ENCODE measurements around the gene ATOH8.

Gene ATOH8

DNA sequence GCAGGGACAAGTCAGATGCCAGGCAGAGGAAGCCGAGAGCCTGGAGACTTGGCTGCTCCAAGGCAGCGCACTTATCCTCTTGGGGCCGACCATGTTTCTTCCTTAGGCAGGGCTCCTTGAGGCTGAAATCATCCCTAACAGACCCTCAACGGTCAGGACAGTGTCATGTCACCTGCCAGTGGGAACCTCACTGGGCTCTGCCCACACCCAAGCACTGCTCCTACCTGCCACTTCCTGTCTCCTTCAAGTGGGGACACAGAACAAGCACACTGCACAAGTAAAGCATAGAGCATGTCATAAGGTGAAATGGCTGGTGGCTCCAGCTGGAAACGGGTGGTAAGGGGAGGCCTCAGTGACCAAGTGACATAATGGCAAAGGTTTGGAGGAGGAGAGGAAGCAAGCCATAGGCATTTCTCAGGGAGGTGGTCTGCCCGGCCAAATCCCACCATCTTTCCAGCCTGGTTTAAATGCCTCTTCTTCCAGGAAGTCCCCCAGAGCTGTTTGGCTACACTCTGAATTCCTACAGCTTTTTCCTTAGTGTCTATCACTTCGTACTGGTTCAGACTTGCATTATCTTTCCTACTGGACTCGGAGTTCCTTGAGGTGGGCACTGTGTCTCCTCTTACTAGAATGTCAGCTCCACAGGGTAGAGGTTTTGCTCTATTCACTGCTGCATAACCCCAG, 7.3 kb upstream of the ATOH8 start:
- no peak overlapping the region for H3K9ac ChIP-seq (ENCODE audit: low read length)
- no peak overlapping the region for H2BK120ac ChIP-seq (ENCODE audit: insufficient read depth, low read length, poor library complexity)
- no peak overlapping the region for H4K8ac ChIP-seq (ENCODE audit: low read depth, low read length)
- no CpG with 5 or more reads among the region's 8 CpGs for WGBS (ENCODE audit: extremely low coverage, insufficient coverage, insufficient read length)
- H3K79me1 ChIP-seq (ENCODE audit: low read length) = no peaks in the 10 kb centered on the region
- H3K27ac ChIP-seq (ENCODE audit: low read depth, low read length) = no peak overlapping the region
- no peak overlapping the region for H3K23ac ChIP-seq (ENCODE audit: low read length)
- no peak overlapping the region for H3K14ac ChIP-seq (ENCODE audit: low read length)
- no peaks in the 10 kb centered on the region for H3K79me2 ChIP-seq (ENCODE audit: control insufficient read depth, insufficient read depth, low read length, poor library complexity)
- H4K12ac ChIP-seq (ENCODE audit: low read depth, low read length) = no peak overlapping the region
- no peak overlapping the region for H2BK12ac ChIP-seq (ENCODE audit: low read length)
- H3K9me3 ChIP-seq (ENCODE audit: insufficient read depth, low read depth, low read length) = no peaks in the 10 kb centered on the region
- H4K91ac ChIP-seq (ENCODE audit: low read depth, low read length) = no peak overlapping the region
- H2AFZ ChIP-seq (ENCODE audit: insufficient read depth, low read length, poor library complexity) = no peak overlapping the region
- no peak overlapping the region for H3K4ac ChIP-seq (ENCODE audit: low read depth, low read length)
- no peaks in the 10 kb centered on the region for H3K4me1 ChIP-seq (ENCODE audit: control insufficient read depth in 1 of 2, insufficient read depth in 2 of 2, low read length in 2 of 2)
- H2BK5ac ChIP-seq (ENCODE audit: low read depth, low read length, poor library complexity) = no peak overlapping the region
- no peak overlapping the region for H2AK5ac ChIP-seq (ENCODE audit: low read length)
- DNase-seq = no peak
- H3K27me3 ChIP-seq (ENCODE audit: insufficient read depth, low read length) = no peaks in the 10 kb centered on the region
- H3K18ac ChIP-seq (ENCODE audit: low read length) = no peak overlapping the region
- H3K4me3 ChIP-seq (ENCODE audit: low read depth, low read length) = no peak overlapping the region
- H3K36me3 ChIP-seq (ENCODE audit: control insufficient read depth in 1 of 2, insufficient read depth in 2 of 2, low read length in 2 of 2) = no peaks in the 10 kb centered on the region
- no peak overlapping the region for H3K4me2 ChIP-seq (ENCODE audit: low read length)

DNA sequence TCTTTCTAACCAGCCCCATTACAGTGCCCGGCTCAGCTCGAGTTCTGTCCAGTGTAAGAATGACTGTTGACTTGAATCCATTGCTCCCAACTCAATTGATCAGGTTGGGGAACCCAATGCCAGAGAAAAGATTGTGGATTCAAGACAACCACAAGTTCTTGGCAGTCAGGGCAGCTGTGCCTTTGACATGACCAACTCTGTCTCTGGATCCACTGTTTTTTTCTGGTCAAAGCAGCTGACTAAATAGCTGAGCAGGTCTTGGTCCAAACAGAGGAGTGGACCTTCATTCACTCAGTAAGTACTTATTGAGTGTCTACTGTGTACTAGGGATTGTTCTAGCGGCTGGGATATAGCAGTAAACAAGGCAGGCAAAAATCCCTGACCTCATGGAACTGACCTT, 6.3 kb upstream of the ATOH8 start:
- Histone ChIP-seq H3K18ac (ENCODE audit: low read length) (no peak overlapping the region), H3K4ac (ENCODE audit: low read depth, low read length) (no peak overlapping the region), H2BK12ac (ENCODE audit: low read length) (no peak overlapping the region), H4K12ac (ENCODE audit: low read depth, low read length) (no peak overlapping the region), H3K79me2 (ENCODE audit: control insufficient read depth, insufficient read depth, low read length, poor library complexity) (no peaks in the 10 kb centered on the region), H3K9ac (ENCODE audit: low read length) (no peak overlapping the region), H3K27me3 (ENCODE audit: insufficient read depth, low read length) (peaks cover 7% of the 10 kb centered on the region), H2AFZ (ENCODE audit: insufficient read depth, low read length, poor library complexity) (no peak overlapping the region), H3K79me1 (ENCODE audit: low read length) (no peaks in the 10 kb centered on the region), H4K91ac (ENCODE audit: low read depth, low read length) (no peak overlapping the region), H3K23ac (ENCODE audit: low read length) (no peak overlapping the region), H3K4me2 (ENCODE audit: low read length) (no peak overlapping the region), H3K27ac (ENCODE audit: low read depth, low read length) (no peak overlapping the region), H3K4me3 (ENCODE audit: low read depth, low read length) (no peak overlapping the region), H3K4me1 (ENCODE audit: control insufficient read depth in 1 of 2, insufficient read depth in 2 of 2, low read length in 2 of 2) (no peaks in the 10 kb centered on the region), H4K8ac (ENCODE audit: low read depth, low read length) (no peak overlapping the region), H2BK5ac (ENCODE audit: low read depth, low read length, poor library complexity) (no peak overlapping the region), H2AK5ac (ENCODE audit: low read length) (no peak overlapping the region), H2BK120ac (ENCODE audit: insufficient read depth, low read length, poor library complexity) (no peak overlapping the region), H3K9me3 (ENCODE audit: insufficient read depth, low read depth, low read length) (peaks cover 2% of the 10 kb centered on the region), H3K14ac (ENCODE audit: low read length) (no peak overlapping the region), H3K36me3 (ENCODE audit: control insufficient read depth in 1 of 2, insufficient read depth in 2 of 2, low read length in 2 of 2) (no peaks in the 10 kb centered on the region)
- WGBS (ENCODE audit: extremely low coverage, insufficient coverage, insufficient read length) = no CpG with 5 or more reads among the region's 3 CpGs
- no peak for DNase-seq

DNA sequence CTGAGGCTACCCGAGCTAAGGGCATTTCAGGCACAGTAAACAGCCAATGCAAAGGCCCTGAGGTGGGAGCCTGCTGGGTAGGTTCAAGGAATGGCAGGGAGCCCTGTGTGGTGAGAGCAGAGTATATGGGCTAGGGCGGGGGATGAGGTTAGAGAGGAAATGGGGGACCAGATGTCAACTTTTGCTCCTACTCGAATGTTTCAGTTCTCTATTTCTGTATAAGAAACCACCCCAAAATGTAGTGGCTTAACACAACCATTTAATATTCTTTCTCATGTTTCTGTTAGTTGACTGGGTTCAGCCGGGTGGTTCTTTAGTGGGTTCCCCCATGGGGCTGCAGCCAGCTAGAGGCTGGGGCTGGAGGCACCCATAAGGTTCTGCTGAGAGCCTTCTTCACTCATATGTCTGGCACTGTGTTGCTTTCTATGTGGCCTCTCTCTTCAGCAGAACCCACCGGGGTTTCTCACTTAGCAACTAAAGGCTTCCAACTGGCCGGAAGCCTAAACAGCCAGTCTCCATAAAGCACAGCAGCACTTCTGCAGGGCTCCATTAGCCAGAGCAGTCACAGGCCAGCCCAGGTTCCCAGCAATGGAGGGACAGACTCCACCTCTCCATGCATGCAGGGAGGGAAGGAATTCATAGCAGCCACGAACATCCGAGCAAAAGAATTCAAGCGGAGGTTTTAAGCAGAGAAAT, 5.6 kb upstream of the ATOH8 start:
- Histone ChIP-seq H3K4me2 (ENCODE audit: low read length) (no peak overlapping the region), H3K4ac (ENCODE audit: low read depth, low read length) (no peak overlapping the region), H3K9me3 (ENCODE audit: insufficient read depth, low read depth, low read length) (peaks cover 5% of the 10 kb centered on the region), H2BK5ac (ENCODE audit: low read depth, low read length, poor library complexity) (no peak overlapping the region), H3K36me3 (ENCODE audit: control insufficient read depth in 1 of 2, insufficient read depth in 2 of 2, low read length in 2 of 2) (no peaks in the 10 kb centered on the region), H2BK120ac (ENCODE audit: insufficient read depth, low read length, poor library complexity) (no peak overlapping the region), H2AK5ac (ENCODE audit: low read length) (no peak overlapping the region), H3K79me2 (ENCODE audit: control insufficient read depth, insufficient read depth, low read length, poor library complexity) (no peaks in the 10 kb centered on the region), H3K18ac (ENCODE audit: low read length) (no peak overlapping the region), H3K23ac (ENCODE audit: low read length) (no peak overlapping the region), H3K79me1 (ENCODE audit: low read length) (no peaks in the 10 kb centered on the region), H3K4me1 (ENCODE audit: control insufficient read depth in 1 of 2, insufficient read depth in 2 of 2, low read length in 2 of 2) (no peaks in the 10 kb centered on the region), H3K14ac (ENCODE audit: low read length) (no peak overlapping the region), H3K27me3 (ENCODE audit: insufficient read depth, low read length) (peaks cover 15% of the 10 kb centered on the region), H4K12ac (ENCODE audit: low read depth, low read length) (no peak overlapping the region), H3K27ac (ENCODE audit: low read depth, low read length) (no peak overlapping the region), H3K4me3 (ENCODE audit: low read depth, low read length) (no peak overlapping the region), H3K9ac (ENCODE audit: low read length) (no peak overlapping the region), H2BK12ac (ENCODE audit: low read length) (no peak overlapping the region), H4K8ac (ENCODE audit: low read depth, low read length) (no peak overlapping the region), H4K91ac (ENCODE audit: low read depth, low read length) (no peak overlapping the region), H2AFZ (ENCODE audit: insufficient read depth, low read length, poor library complexity) (no peak overlapping the region)
- WGBS (ENCODE audit: extremely low coverage, insufficient coverage, insufficient read length) = no CpG with 5 or more reads among the region's 9 CpGs
- DNase-seq = peak in 1 of 2 donors; percentile 50

DNA sequence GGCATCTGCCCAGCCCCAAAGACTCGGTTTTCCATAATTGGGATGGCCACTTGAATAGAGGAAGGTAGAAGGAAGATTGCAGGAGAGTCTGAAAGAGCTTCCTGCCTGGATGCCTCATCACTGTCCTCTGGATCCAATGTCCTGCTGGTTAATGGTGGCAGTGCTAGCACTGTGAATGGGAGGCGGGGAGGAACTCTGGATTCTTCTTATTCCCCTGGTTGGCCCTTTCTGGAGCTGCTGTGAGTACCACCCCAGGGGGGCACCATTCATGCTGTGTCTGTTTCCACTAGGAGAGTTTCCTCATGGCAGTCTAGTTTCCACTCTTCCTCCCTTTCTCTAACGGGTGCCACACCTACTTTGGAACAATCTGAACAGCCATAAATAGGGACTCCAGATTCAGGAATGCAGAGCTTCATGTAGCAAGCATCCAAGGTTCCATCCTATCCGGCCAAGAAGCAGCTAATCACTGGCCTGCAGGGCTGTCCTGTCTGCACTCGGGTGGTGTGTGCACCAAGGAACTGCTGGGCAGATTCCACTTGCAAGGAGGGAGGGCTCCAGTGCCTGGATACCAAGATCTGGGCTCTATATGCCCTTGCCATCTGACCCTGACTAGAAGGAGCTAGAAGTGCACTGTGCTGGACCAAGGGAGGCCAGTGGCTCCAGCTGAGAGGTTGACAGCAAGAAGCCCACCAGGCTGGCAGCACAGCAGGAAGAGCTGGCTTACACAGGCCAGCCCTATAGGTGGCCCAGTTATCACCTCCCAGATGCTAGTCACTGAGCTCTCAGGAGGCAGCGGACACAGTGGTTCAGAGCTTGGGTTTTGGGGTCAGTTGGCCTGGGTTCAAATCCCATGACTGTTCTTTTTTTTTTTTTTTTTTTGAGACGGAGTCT, 4.6 kb upstream of the ATOH8 start:
- H3K4me2 ChIP-seq (ENCODE audit: low read length) = no peak overlapping the region

More for the DNA sequence above, 4.6 kb upstream of the ATOH8 start:
- H3K79me1 ChIP-seq (ENCODE audit: low read length) = peaks cover 4% of the 10 kb centered on the region
- no peak overlapping the region for H3K27ac ChIP-seq (ENCODE audit: low read depth, low read length)
- no peak overlapping the region for H3K4ac ChIP-seq (ENCODE audit: low read depth, low read length)
- no peak overlapping the region for H3K4me3 ChIP-seq (ENCODE audit: low read depth, low read length)
- no CpG with 5 or more reads among the region's 7 CpGs for WGBS (ENCODE audit: extremely low coverage, insufficient coverage, insufficient read length)
- no peak overlapping the region for H2BK120ac ChIP-seq (ENCODE audit: insufficient read depth, low read length, poor library complexity)
- H2BK12ac ChIP-seq (ENCODE audit: low read length) = no peak overlapping the region
- H3K9me3 ChIP-seq (ENCODE audit: insufficient read depth, low read depth, low read length) = peaks cover 5% of the 10 kb centered on the region
- H4K12ac ChIP-seq (ENCODE audit: low read depth, low read length) = no peak overlapping the region
- DNase-seq = no peak
- no peak overlapping the region for H2AFZ ChIP-seq (ENCODE audit: insufficient read depth, low read length, poor library complexity)
- peaks cover under 1 to 2% of the 10 kb centered on the region in 2 experiments for H3K4me1 ChIP-seq (ENCODE audit: control insufficient read depth in 1 of 2, insufficient read depth in 2 of 2, low read length in 2 of 2)
- no peaks in the 10 kb centered on the region for H3K36me3 ChIP-seq (ENCODE audit: control insufficient read depth in 1 of 2, insufficient read depth in 2 of 2, low read length in 2 of 2)
- H4K91ac ChIP-seq (ENCODE audit: low read depth, low read length) = no peak overlapping the region
- H3K14ac ChIP-seq (ENCODE audit: low read length) = no peak overlapping the region
- peaks cover 25% of the 10 kb centered on the region for H3K27me3 ChIP-seq (ENCODE audit: insufficient read depth, low read length)
- H2AK5ac ChIP-seq (ENCODE audit: low read length) = no peak overlapping the region
- no peak overlapping the region for H2BK5ac ChIP-seq (ENCODE audit: low read depth, low read length, poor library complexity)
- H3K18ac ChIP-seq (ENCODE audit: low read length) = no peak overlapping the region
- H3K79me2 ChIP-seq (ENCODE audit: control insufficient read depth, insufficient read depth, low read length, poor library complexity) = no peaks in the 10 kb centered on the region
- H3K23ac ChIP-seq (ENCODE audit: low read length) = no peak overlapping the region
- H4K8ac ChIP-seq (ENCODE audit: low read depth, low read length) = no peak overlapping the region
- H3K9ac ChIP-seq (ENCODE audit: low read length) = no peak overlapping the region
